Measurements from ENCODE around the gene AGPAT2. TPM values are rescaled to one million over a fixed set of nuclear protein-coding genes. Genes with fewer than 3 reads are reported as not detected.

The AGPAT2 gene
- total RNA-seq, 2 experiments from 2014 or later, result 3.6 to 4.0 TPM

GRCh38 chr9:136656183-136656738, 31.0 kb downstream of the AGPAT2 start:
- CTCF ChIA-PET, result no interaction called here
- H3K27me3 Mint-ChIP-seq, result peaks cover 48% of the 10 kb centered on the region
- peaks cover 53 to 71% of the 10 kb centered on the region in 2 experiments for H3K27me3 ChIP-seq (ENCODE audit: control insufficient read depth in 1 of 2, insufficient read depth in 2 of 2, low read length in 2 of 2)

DNA sequence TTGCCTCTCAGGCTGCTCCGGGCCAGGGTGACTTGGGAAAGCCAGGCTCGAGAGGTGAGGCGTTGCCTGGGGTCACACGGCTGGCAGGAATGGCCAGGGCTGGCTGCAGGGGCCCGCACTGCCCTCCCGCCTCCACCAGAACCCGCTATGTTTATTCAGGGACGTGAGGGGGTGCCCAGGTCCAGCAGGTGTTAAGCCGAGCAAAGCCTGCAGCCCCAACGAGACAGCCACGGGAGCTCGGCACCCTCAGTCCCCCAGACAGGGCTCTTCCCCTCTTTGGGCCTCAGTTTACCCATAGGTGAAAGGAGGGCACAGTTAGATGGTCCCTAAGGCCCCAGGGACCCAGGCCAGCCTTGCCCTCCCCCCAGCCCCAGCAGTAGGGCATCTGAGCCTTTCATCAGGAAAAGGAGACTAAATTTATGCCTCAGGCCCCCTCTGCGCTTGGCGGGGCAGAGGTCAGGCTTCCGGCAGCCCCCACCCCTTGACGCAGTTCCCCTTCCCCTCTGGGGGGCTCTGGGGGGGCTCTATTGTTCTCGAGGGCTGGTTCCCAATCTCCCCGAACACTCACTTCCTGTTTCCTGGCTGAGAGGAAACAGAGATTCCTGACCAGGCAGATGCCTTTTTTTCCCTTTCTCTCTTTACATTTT, 31.6 kb downstream of the AGPAT2 start:
- ChIA-PET CTCF (no interaction called here), POLR2A (no interaction called here)
- intact Hi-C loops (cut with DNase I, micrococcal nuclease), result no loop called here
- Mint-ChIP-seq H3K9me3 (no peaks in the 10 kb centered on the region), H3K36me3 (ENCODE audit: low read depth) (no peaks in the 10 kb centered on the region), H3K27ac (no peak overlapping the region), H3K4me1 (ENCODE audit: low read depth) (peaks cover 6% of the 10 kb centered on the region), H3K27me3 (peaks cover 52% of the 10 kb centered on the region), H3K4me3 (no peak overlapping the region)
- Histone ChIP-seq H3K4me3 (ENCODE audit: low read length) (no peak overlapping the region), H3K9me3 (ENCODE audit: control insufficient read depth in 1 of 2, insufficient read depth in 1 of 2, low read length in 2 of 2) (peaks cover 0 to 56% of the 10 kb centered on the region in 2 experiments), H3K27ac (ENCODE audit: low read depth in 1 of 2, low read length in 2 of 2) (no peak overlapping the region), H3K27me3 (ENCODE audit: control insufficient read depth in 1 of 2, insufficient read depth in 2 of 2, low read length in 2 of 2) (peaks cover 51 to 66% of the 10 kb centered on the region in 2 experiments), H3K36me3 (ENCODE audit: insufficient read depth, low read length) (no peaks in the 10 kb centered on the region), H3K4me1 (ENCODE audit: insufficient read depth, low read length) (peaks cover 34% of the 10 kb centered on the region)
- no peak for ATAC-seq (ENCODE audit: poor library complexity)
- DNase-seq, result no peak
- TF ChIP-seq CTCF (IDR thresholded peaks at IDR 0.05), result no peak

More at GRCh38 chr9:136656183-136656738, 31.0 kb downstream of the AGPAT2 start:
- H3K36me3 Mint-ChIP-seq (ENCODE audit: low read depth), result no peaks in the 10 kb centered on the region
- no peaks in the 10 kb centered on the region for H3K36me3 ChIP-seq (ENCODE audit: insufficient read depth, low read length)
- H3K4me1 ChIP-seq (ENCODE audit: insufficient read depth, low read length), result peaks cover 34% of the 10 kb centered on the region
- no peak for DNase-seq
- peaks cover 6% of the 10 kb centered on the region for H3K4me1 Mint-ChIP-seq (ENCODE audit: low read depth)
- no peak for ATAC-seq (ENCODE audit: poor library complexity)
- intact Hi-C loops (cut with DNase I, micrococcal nuclease), result no loop called here
- POLR2A ChIA-PET, result no interaction called here
- TF ChIP-seq CTCF (IDR thresholded peaks at IDR 0.05), result no peak
- no peak overlapping the region for H3K4me3 Mint-ChIP-seq
- H3K4me3 ChIP-seq (ENCODE audit: low read length), result no peak overlapping the region
- peaks cover 0 to 56% of the 10 kb centered on the region in 2 experiments for H3K9me3 ChIP-seq (ENCODE audit: control insufficient read depth in 1 of 2, insufficient read depth in 1 of 2, low read length in 2 of 2)
- no peak overlapping the region for H3K27ac Mint-ChIP-seq
- no peak overlapping the region for H3K27ac ChIP-seq (ENCODE audit: low read depth in 1 of 2, low read length in 2 of 2)
- H3K9me3 Mint-ChIP-seq, result no peaks in the 10 kb centered on the region

GRCh38 chr9:136654820-136655535, 32.3 kb downstream of the AGPAT2 start:
- Mint-ChIP-seq H3K27me3 (peaks cover 49% of the 10 kb centered on the region), H3K36me3 (ENCODE audit: low read depth) (no peaks in the 10 kb centered on the region), H3K27ac (no peak overlapping the region), H3K4me3 (no peak overlapping the region), H3K4me1 (ENCODE audit: low read depth) (peaks cover 6% of the 10 kb centered on the region), H3K9me3 (no peaks in the 10 kb centered on the region)
- ATAC-seq (ENCODE audit: poor library complexity), result no peak
- Histone ChIP-seq H3K4me1 (ENCODE audit: insufficient read depth, low read length) (peaks cover 34% of the 10 kb centered on the region), H3K27me3 (ENCODE audit: control insufficient read depth in 1 of 2, insufficient read depth in 2 of 2, low read length in 2 of 2) (peaks cover 51 to 60% of the 10 kb centered on the region in 2 experiments), H3K27ac (ENCODE audit: low read depth in 1 of 2, low read length in 2 of 2) (no peak overlapping the region), H3K9me3 (ENCODE audit: control insufficient read depth in 1 of 2, insufficient read depth in 1 of 2, low read length in 2 of 2) (peaks cover 0 to 54% of the 10 kb centered on the region in 2 experiments), H3K4me3 (ENCODE audit: low read length) (no peak overlapping the region), H3K36me3 (ENCODE audit: insufficient read depth, low read length) (no peaks in the 10 kb centered on the region)
- intact Hi-C loops (cut with DNase I, micrococcal nuclease), result no loop called here
- TF ChIP-seq CTCF (IDR thresholded peaks at IDR 0.05), result no peak
- DNase-seq, result no peak
- ChIA-PET POLR2A (no interaction called here), CTCF (no interaction called here)

Measured in CD4-positive, alpha-beta T cell (primary cell).